Neural cell (in vitro differentiated cells): ENCODE measurements around the gene LACTBL1. TPM values are rescaled to one million over a fixed set of nuclear protein-coding genes. Genes with fewer than 3 reads are reported as not detected.

ENCODE experiments used
- H2AFZ ChIP-seq: fragments of 200-600, 300-800 bp; sonication (generic), shearing (Covaris generic); 2 replicates; pipeline ENCODE4 v1.6.0; 2014; ENCODE audit warnings: low read depth, mild to moderate bottlenecking, antibody characterized with exemption, low read length, moderate library complexity
- H3F3A ChIP-seq: fragments of 200-600 bp; shearing (Covaris generic); 2 replicates; pipeline ENCODE4 v1.6.1; 2016; ENCODE audit warnings: mild to moderate bottlenecking, moderate library complexity, mixed read lengths, antibody characterized with exemption, low read length; ENCODE audit not compliant: insufficient read depth, poor library complexity, severe bottlenecking
- H3K27ac ChIP-seq: fragments of 200-600, 300-800 bp; sonication (generic), shearing (Covaris generic); 2 replicates; pipeline ENCODE4 v1.5.1; 2014; ENCODE audit warnings: mild to moderate bottlenecking, low read length, moderate library complexity
- H3K27me3 ChIP-seq: fragments of 300-800, 200-600 bp; sonication (generic), shearing (Covaris generic); 2 replicates; pipeline ENCODE4 v1.6.0; 2014; ENCODE audit warnings: mild to moderate bottlenecking, low read depth, low read length, moderate library complexity; ENCODE audit not compliant: insufficient read depth
- H3K36me3 ChIP-seq: fragments of 300-800, 200-600 bp; sonication (generic), shearing (Covaris generic); 2 replicates; pipeline ENCODE4 v1.5.1; 2014; ENCODE audit warnings: mild to moderate bottlenecking, antibody characterized with exemption, low read length, moderate library complexity; ENCODE audit not compliant: insufficient read depth
- H3K4me2 ChIP-seq: fragments of 300-800, 200-600 bp; sonication (generic), shearing (Covaris generic); 2 replicates; pipeline ENCODE4 v1.6.0; 2014; ENCODE audit warnings: mild to moderate bottlenecking, low read length
- H3K4me3 ChIP-seq: fragments of 300-800, 200-600 bp; sonication (generic), shearing (Covaris generic); 2 replicates; pipeline ENCODE4 v1.5.1; 2014; ENCODE audit warnings: mild to moderate bottlenecking, low read length, moderate library complexity
- H3K79me2 ChIP-seq: fragments of 200-600 bp; shearing (Covaris generic); replicated peaks from 2 replicates; pipeline ENCODE4 v1.6.0; 2014; ENCODE audit warnings: mild to moderate bottlenecking, low read length, moderate library complexity; ENCODE audit not compliant: insufficient read depth
- H3K9ac ChIP-seq: fragments of 300-800, 200-600 bp; sonication (generic), shearing (Covaris generic); 2 replicates; pipeline ENCODE4 v1.6.1; 2016; ENCODE audit warnings: mild to moderate bottlenecking, low read length, mixed read lengths
- H3K9me2 ChIP-seq: fragments of 200-600 bp; shearing (Covaris generic); 2 replicates; pipeline ENCODE4 v1.6.1; 2016; ENCODE audit warnings: mild to moderate bottlenecking, low read length, mixed read lengths; ENCODE audit not compliant: insufficient read depth
- H3K9me3 ChIP-seq: fragments of 200-600, 300-800 bp; sonication (generic), shearing (Covaris generic); 2 replicates; pipeline ENCODE4 v1.6.1; 2016; ENCODE audit warnings: mild to moderate bottlenecking, mixed run types, low read length, moderate library complexity, mixed read lengths
- H4K20me1 ChIP-seq: fragments of 200-600 bp; shearing (Covaris generic); 2 replicates; pipeline ENCODE4 v1.6.1; 2016; ENCODE audit warnings: mild to moderate bottlenecking, mixed run types; ENCODE audit not compliant: insufficient read depth
- CTCF ChIP-seq: fragments of 450-650 bp; IDR thresholded peaks from 2 replicates; pipeline ENCODE4 v1.5.1; 2014; ENCODE audit warnings: antibody characterized with exemption, mild to moderate bottlenecking, moderate library complexity; ENCODE audit not compliant: poor library complexity, severe bottlenecking
- EP300 ChIP-seq: fragments of 450-650 bp; conservative IDR thresholded peaks from 2 replicates; pipeline ENCODE4 v1.6.1; 2014; ENCODE audit warnings: antibody characterized with exemption, mild to moderate bottlenecking, moderate library complexity; ENCODE audit not compliant: poor library complexity, severe bottlenecking
- EZH2 ChIP-seq: fragments of 200-600, 300-800 bp; shearing (Covaris generic), sonication (generic); IDR thresholded peaks from 2 replicates; pipeline ENCODE4 v1.6.1; 2014; ENCODE audit warnings: antibody characterized with exemption, low read length, borderline replicate concordance, mild to moderate bottlenecking; ENCODE audit not compliant: insufficient read depth, poor library complexity, severe bottlenecking
- MXI1 ChIP-seq: fragments of 450-650 bp; conservative IDR thresholded peaks from 2 replicates; pipeline ENCODE4 v1.6.1; 2014; ENCODE audit warnings: antibody characterized with exemption, mild to moderate bottlenecking; ENCODE audit not compliant: poor library complexity, severe bottlenecking
- POLR2AphosphoS5 ChIP-seq: IDR thresholded peaks from 2 replicates; pipeline ENCODE4 v1.6.1; 2012
- RAD21 ChIP-seq: fragments of 450-650 bp; conservative IDR thresholded peaks from 2 replicates; pipeline ENCODE4 v1.6.1; 2014; ENCODE audit warnings: antibody characterized with exemption, mild to moderate bottlenecking, moderate library complexity
- REST ChIP-seq: IDR thresholded peaks from 2 replicates; pipeline ENCODE4 v1.6.1; 2012; ENCODE audit warnings: borderline replicate concordance
- SMC3 ChIP-seq: fragments of 450-650 bp; conservative IDR thresholded peaks from 2 replicates; pipeline ENCODE4 v1.6.1; 2014; ENCODE audit warnings: antibody characterized with exemption, mild to moderate bottlenecking, moderate library complexity; ENCODE audit not compliant: poor library complexity
- TAF1 ChIP-seq: IDR thresholded peaks from 2 replicates; pipeline ENCODE4 v1.6.1; 2012; ENCODE audit warnings: low read depth
- polyA plus RNA-seq: library from polyadenylated mRNA; depleted of rRNA; stranded (reverse); fragments of >200 nt; gene quantifications from 2 replicates; pipeline ENCODE4 v1.2.3, GENCODE V29; 2014

LACTBL1 gene
- polyA plus RNA-seq, 1 donor from 2014 or later: not detected

- Histone ChIP-seq H3K4me2 (no peak overlapping the region), H3K36me3 (no peaks in the 10 kb centered on the region), H3K9ac (no peak overlapping the region), H3K9me2 (no peaks in the 10 kb centered on the region), H2AFZ (no peak overlapping the region), H3F3A (no peaks in the 10 kb centered on the region), H3K9me3 (no peaks in the 10 kb centered on the region), H3K4me3 (no peak overlapping the region), H3K27me3 (no peaks in the 10 kb centered on the region), H3K27ac (no peak overlapping the region), H4K20me1 (no peaks in the 10 kb centered on the region), H3K79me2 (no peaks in the 10 kb centered on the region)
- no peak for TF ChIP-seq EZH2
- no peak for TF ChIP-seq REST
- no peak for TF ChIP-seq POLR2AphosphoS5
- TF ChIP-seq MXI1: no peak
- TF ChIP-seq SMC3: no peak
Measured at GRCh38 chr1:22975694-22976093, 3.0 kb upstream of the LACTBL1 start.

- H3K9ac ChIP-seq: no peak overlapping the region
- H3K4me3 ChIP-seq: no peak overlapping the region
- H3K36me3 ChIP-seq: no peaks in the 10 kb centered on the region
- no peak overlapping the region for H3K27ac ChIP-seq
- TF ChIP-seq EZH2 (no peak), RAD21 (no peak), EP300 (no peak), SMC3 (no peak), CTCF (no peak), REST (no peak), MXI1 (no peak), TAF1 (no peak), POLR2AphosphoS5 (no peak)
- no peaks in the 10 kb centered on the region for H3K9me3 ChIP-seq
- no peaks in the 10 kb centered on the region for H3F3A ChIP-seq
- no peaks in the 10 kb centered on the region for H4K20me1 ChIP-seq
- H3K79me2 ChIP-seq: no peaks in the 10 kb centered on the region
- no peak overlapping the region for H3K4me2 ChIP-seq
- H3K27me3 ChIP-seq: no peaks in the 10 kb centered on the region
- no peaks in the 10 kb centered on the region for H3K9me2 ChIP-seq
- H2AFZ ChIP-seq: no peak overlapping the region
Measured at GRCh38 chr1:22971611-22972405, 858 bp downstream of the LACTBL1 start.
